ENCODE measurements around the gene CDH4. TPM values are rescaled to one million over a fixed set of nuclear protein-coding genes. Genes with fewer than 3 reads are reported as not detected.

CDH4 gene
- total and polyA plus RNA-seq, 2 of the 13 experiments (the other 11 are each of a cell fraction or from before 2014, with no cell fraction given) = not detected

DNA sequence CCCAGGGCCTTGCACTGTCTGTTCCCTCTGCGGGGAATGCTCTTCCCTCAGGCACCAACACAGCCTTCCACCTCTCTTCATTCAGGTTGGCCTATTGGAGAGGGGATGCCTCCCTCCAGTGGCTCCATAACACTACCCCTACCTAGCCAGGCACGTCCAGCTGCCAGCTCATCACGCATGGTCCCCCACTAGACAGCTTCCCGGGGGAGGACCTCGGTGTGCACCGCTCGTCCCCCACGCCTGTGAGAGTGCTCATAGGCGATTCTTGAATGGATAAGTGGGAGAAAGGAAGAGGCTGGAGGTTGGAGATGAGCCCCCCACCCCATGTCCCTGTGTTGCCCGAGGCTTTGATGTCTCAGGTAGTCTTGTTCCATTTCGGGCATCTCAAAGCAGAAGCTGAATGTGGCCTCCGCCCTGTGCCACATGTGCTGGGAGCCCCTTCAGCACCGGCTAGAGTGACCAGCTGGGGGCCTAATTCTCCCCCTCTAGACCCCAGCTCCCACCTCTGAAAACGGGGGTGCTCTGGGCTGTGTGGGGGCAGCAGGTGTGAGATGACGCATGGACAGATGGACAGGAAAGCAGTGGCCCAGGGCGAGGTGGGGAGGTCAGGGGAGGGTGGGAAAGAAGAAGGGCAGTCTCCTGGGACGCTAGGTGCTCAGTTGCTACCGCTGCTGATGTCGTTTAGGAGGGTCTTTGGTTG lies 480.6 kb downstream of the CDH4 start:
- CTCF ChIA-PET (ENCODE audit: low intra/inter-chr PET ratio, low total read pairs) = no interaction called here

DNA sequence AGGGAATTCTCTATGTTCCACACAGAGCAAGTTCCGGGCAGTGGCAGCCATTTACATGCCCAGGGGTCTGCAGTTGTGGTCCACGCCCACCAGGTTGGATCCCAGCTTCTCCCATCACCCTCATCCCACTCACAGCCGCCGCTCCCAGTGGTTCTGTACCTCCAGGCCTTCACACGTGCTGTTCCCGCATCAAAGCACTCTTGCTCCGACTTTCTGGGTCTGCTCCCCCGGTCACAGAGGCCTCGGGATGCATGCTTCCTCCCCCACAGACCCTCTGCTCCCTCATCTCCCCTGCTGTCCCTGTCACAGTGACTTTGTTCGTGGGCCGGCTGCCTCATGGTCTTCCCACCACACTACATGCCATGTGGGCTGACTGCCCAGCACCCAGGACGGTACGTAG lies 481.2 kb downstream of the CDH4 start:
- 7% methylated on average over 13 of the region's 13 CpGs for WGBS (ENCODE audit: low lambda C conversion rate)
- FAIRE-seq (no peak), ATAC-seq (no peak), DNase-seq (ENCODE audit: low spot score) (no peak)
- no peak overlapping the region for H3K9ac ChIP-seq (ENCODE audit: insufficient read depth, low read depth, low read length)
- H3K27ac ChIP-seq (ENCODE audit: extremely low read length, insufficient read depth, low read length) = no peak overlapping the region
- BruUV-seq (replicated peaks) = no TSS peak
- no peak overlapping the region for H3K4me3 ChIP-seq (replicated peaks in 1 of 3; ENCODE audit: insufficient read depth in 1 of 3, low read depth in 2 of 3, low read length in 3 of 3)
- intact Hi-C loops (cut with micrococcal nuclease; ENCODE audit: unreplicated experiment) (no loop called here), in situ Hi-C loops (cut with HindIII; ENCODE audit: extremely low pct_ligation_motif_present, low pct_unique_long_range_greater_than_20kb) (no loop called here)
- ChIA-PET POLR2A (no interaction called here), CTCF (ENCODE audit: low intra/inter-chr PET ratio, low total read pairs) (no interaction called here)
- no peak overlapping the region for H3K4me2 ChIP-seq (ENCODE audit: low read depth, low read length)
- H3K27me3 ChIP-seq (ENCODE audit: control insufficient read depth in 1 of 2, insufficient read depth in 2 of 2, low read length in 2 of 2) = peaks cover 44 to 96% of the 10 kb centered on the region in 2 experiments
- no peaks in the 10 kb centered on the region for H4K20me1 ChIP-seq (ENCODE audit: insufficient read depth, low read length)
- TF ChIP-seq, protein P1, sequence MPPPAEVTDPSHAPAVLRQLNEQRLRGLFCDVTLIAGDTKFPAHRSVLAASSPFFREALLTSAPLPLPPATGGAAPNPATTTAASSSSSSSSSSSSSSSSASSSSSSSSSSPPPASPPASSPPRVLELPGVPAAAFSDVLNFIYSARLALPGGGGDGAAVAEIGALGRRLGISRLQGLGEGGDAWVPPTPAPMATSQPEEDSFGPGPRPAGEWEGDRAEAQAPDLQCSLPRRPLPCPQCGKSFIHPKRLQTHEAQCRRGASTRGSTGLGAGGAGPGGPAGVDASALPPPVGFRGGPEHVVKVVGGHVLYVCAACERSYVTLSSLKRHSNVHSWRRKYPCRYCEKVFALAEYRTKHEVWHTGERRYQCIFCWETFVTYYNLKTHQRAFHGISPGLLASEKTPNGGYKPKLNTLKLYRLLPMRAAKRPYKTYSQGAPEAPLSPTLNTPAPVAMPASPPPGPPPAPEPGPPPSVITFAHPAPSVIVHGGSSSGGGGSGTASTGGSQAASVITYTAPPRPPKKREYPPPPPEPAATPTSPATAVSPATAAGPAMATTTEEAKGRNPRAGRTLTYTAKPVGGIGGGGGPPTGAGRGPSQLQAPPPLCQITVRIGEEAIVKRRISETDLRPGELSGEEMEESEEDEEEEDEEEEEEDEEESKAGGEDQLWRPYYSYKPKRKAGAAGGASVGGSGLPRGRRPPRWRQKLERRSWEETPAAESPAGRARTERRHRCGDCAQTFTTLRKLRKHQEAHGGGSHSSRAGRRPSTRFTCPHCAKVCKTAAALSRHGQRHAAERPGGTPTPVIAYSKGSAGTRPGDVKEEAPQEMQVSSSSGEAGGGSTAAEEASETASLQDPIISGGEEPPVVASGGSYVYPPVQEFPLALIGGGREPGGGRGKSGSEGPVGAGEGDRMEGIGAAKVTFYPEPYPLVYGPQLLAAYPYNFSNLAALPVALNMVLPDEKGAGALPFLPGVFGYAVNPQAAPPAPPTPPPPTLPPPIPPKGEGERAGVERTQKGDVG (CRISPR knock-in tag; IDR thresholded peaks at IDR 0.05; ENCODE audit: borderline replicate concordance) = no peak
- TF ChIP-seq ZNF607 (CRISPR knock-in tag; IDR thresholded peaks at IDR 0.05; ENCODE audit: borderline replicate concordance) (no peak), EED (CRISPR knock-in tag; IDR thresholded peaks at IDR 0.05) (no peak), ZSCAN20 (CRISPR knock-in tag; IDR thresholded peaks at IDR 0.05; ENCODE audit: borderline replicate concordance) (no peak), MNT (IDR thresholded peaks at IDR 0.05) (peak; percentile 77), KLF6 (CRISPR knock-in tag; IDR thresholded peaks at IDR 0.05) (no peak), DDIT3 (CRISPR knock-in tag; IDR thresholded peaks at IDR 0.05) (no peak)
- TF ChIP-seq, protein P2, sequence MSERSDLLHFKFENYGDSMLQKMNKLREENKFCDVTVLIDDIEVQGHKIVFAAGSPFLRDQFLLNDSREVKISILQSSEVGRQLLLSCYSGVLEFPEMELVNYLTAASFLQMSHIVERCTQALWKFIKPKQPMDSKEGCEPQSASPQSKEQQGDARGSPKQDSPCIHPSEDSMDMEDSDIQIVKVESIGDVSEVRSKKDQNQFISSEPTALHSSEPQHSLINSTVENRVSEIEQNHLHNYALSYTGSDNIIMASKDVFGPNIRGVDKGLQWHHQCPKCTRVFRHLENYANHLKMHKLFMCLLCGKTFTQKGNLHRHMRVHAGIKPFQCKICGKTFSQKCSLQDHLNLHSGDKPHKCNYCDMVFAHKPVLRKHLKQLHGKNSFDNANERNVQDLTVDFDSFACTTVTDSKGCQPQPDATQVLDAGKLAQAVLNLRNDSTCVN (CRISPR knock-in tag; IDR thresholded peaks at IDR 0.05; ENCODE audit: borderline replicate concordance) = no peak
- H3K4me1 ChIP-seq (ENCODE audit: insufficient read depth, low read length) = no peaks in the 10 kb centered on the region
- H3K36me3 ChIP-seq (replicated peaks in 1 of 2; ENCODE audit: control insufficient read depth in 1 of 2, insufficient read depth in 2 of 2, low read length in 2 of 2) = no peaks in the 10 kb centered on the region
- no peaks in the 10 kb centered on the region for H3K79me2 ChIP-seq (ENCODE audit: insufficient read depth, low read length)
- H3K9me3 ChIP-seq (ENCODE audit: low read length) = no peaks in the 10 kb centered on the region
- H2AFZ ChIP-seq (ENCODE audit: low read length) = no peak overlapping the region

More for the DNA sequence above, 480.6 kb downstream of the CDH4 start:
- intact Hi-C loops (cut with micrococcal nuclease; ENCODE audit: unreplicated experiment) = no loop called here
- no peak overlapping the region for H2AFZ ChIP-seq (ENCODE audit: low read length)
- DNase-seq (ENCODE audit: low spot score) (no peak), FAIRE-seq (no peak), ATAC-seq (no peak)
- H3K9me3 ChIP-seq (ENCODE audit: low read length) = no peaks in the 10 kb centered on the region
- no peaks in the 10 kb centered on the region for H4K20me1 ChIP-seq (ENCODE audit: insufficient read depth, low read length)
- no peak overlapping the region for H3K9ac ChIP-seq (ENCODE audit: insufficient read depth, low read depth, low read length)
- POLR2A ChIA-PET = no interaction called here
- peaks cover 42 to 90% of the 10 kb centered on the region in 2 experiments for H3K27me3 ChIP-seq (ENCODE audit: control insufficient read depth in 1 of 2, insufficient read depth in 2 of 2, low read length in 2 of 2)
- H3K4me3 ChIP-seq (replicated peaks in 1 of 3; ENCODE audit: insufficient read depth in 1 of 3, low read depth in 2 of 3, low read length in 3 of 3) = no peak overlapping the region
- in situ Hi-C loops (cut with HindIII; ENCODE audit: extremely low pct_ligation_motif_present, low pct_unique_long_range_greater_than_20kb) = no loop called here
- WGBS (ENCODE audit: low lambda C conversion rate) = 15% methylated on average over 19 of the region's 19 CpGs
- TF ChIP-seq ZNF660 (CRISPR knock-in tag; IDR thresholded peaks at IDR 0.05; ENCODE audit: borderline replicate concordance, low read depth) (no peak), ZNF556 (CRISPR knock-in tag; IDR thresholded peaks at IDR 0.05; ENCODE audit: borderline replicate concordance) (no peak), TARDBP (CRISPR knock-in tag; IDR thresholded peaks at IDR 0.05) (no peak)
- no peaks in the 10 kb centered on the region for H3K79me2 ChIP-seq (ENCODE audit: insufficient read depth, low read length)
- no peak overlapping the region for H3K4me2 ChIP-seq (ENCODE audit: low read depth, low read length)
- H3K4me1 ChIP-seq (ENCODE audit: insufficient read depth, low read length) = no peaks in the 10 kb centered on the region
- H3K36me3 ChIP-seq (replicated peaks in 1 of 2; ENCODE audit: control insufficient read depth in 1 of 2, insufficient read depth in 2 of 2, low read length in 2 of 2) = no peaks in the 10 kb centered on the region
- H3K27ac ChIP-seq (ENCODE audit: extremely low read length, insufficient read depth, low read length) = no peak overlapping the region
- no TSS peak for BruUV-seq (replicated peaks)

Data from HepG2 (cell line).